ENCODE results near the gene NAIF1.

GRCh38 chr9:128048663-128049062 is 18.5 kb downstream of the NAIF1 start:
- no peak for TF ChIP-seq CTCF (IDR thresholded peaks at IDR 0.05)
- no peak for TF ChIP-seq POLR2A (IDR thresholded peaks at IDR 0.05)

Measured in vagina (tissue), 2 donors.